Measurements from ENCODE around the gene CELSR1.

GRCh38 chr22:46531581-46532175, 5.7 kb downstream of the CELSR1 start:
- TF ChIP-seq CTCF (conservative IDR thresholded peaks at IDR 0.05 in 1 of 2, IDR thresholded peaks at IDR 0.05 in 1 of 2; ENCODE audit: low read depth in 1 of 2, low read length in 2 of 2) (no peak), EZH2 (IDR thresholded peaks at IDR 0.05; ENCODE audit: low read length, missing control alignments) (no peak)
